ENCODE measurements around the gene GIMAP8.

GIMAP8 gene

GRCh38 chr7:150411606-150412005, 38.8 kb upstream of the GIMAP8 start:
- H3K27ac ChIP-seq, result 0 out of 2 replicates have a peak overlapping the region, but pooled peaks have one; percentile 4
- ChIA-PET CTCF (no interaction called here), POLR2A (ENCODE audit: low non-redundant PET) (no interaction called here)

DNA sequence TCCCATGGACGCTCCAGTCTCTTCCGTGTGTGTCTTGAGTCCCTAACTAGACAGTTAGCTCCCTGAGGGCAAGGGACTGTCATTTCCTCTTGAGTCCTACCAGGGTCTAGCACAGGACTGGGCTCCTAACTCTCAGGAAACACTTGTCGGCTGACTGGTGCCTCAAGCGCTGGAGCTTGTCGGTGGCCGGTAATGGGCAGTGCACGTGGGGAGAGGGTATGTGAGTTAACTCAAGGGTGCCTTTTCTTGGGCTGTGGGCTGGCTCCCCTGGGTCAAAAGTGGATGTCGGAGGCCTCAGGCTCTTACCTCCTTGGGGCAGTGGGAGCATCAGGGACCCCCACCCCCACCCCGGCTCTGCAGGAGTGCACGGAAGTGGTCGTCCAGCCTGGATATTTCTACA, 38.4 kb upstream of the GIMAP8 start:
- no peak for TF ChIP-seq CTCF (conservative IDR thresholded peaks at IDR 0.05; ENCODE audit: low read depth)
- no peak overlapping the region for H3K27ac ChIP-seq
- ChIA-PET POLR2A (ENCODE audit: low non-redundant PET) (no interaction called here), CTCF (no interaction called here)
- DNase-seq (ENCODE audit: low spot score), result no peak

More at GRCh38 chr7:150411606-150412005, 38.8 kb upstream of the GIMAP8 start:
- no peak for DNase-seq (ENCODE audit: low spot score)
- TF ChIP-seq CTCF (conservative IDR thresholded peaks at IDR 0.05; ENCODE audit: low read depth), result no peak

- no peak for TF ChIP-seq CTCF (conservative IDR thresholded peaks at IDR 0.05; ENCODE audit: low read depth)
- ChIA-PET POLR2A (ENCODE audit: low non-redundant PET) (no interaction called here), CTCF (no interaction called here)
- no peak overlapping the region for H3K27ac ChIP-seq
- DNase-seq (ENCODE audit: low spot score), result no peak
These were observed 37.6 kb upstream of the GIMAP8 start for GRCh38 chr7:150412518-150413488.

GRCh38 chr7:150413640-150414081, 36.8 kb upstream of the GIMAP8 start:
- no peak for TF ChIP-seq CTCF (conservative IDR thresholded peaks at IDR 0.05; ENCODE audit: low read depth)
- POLR2A ChIA-PET (ENCODE audit: low non-redundant PET), result no interaction called here
- no peak overlapping the region for H3K27ac ChIP-seq
- CTCF ChIA-PET, result no interaction called here
- DNase-seq (ENCODE audit: low spot score), result no peak

DNA sequence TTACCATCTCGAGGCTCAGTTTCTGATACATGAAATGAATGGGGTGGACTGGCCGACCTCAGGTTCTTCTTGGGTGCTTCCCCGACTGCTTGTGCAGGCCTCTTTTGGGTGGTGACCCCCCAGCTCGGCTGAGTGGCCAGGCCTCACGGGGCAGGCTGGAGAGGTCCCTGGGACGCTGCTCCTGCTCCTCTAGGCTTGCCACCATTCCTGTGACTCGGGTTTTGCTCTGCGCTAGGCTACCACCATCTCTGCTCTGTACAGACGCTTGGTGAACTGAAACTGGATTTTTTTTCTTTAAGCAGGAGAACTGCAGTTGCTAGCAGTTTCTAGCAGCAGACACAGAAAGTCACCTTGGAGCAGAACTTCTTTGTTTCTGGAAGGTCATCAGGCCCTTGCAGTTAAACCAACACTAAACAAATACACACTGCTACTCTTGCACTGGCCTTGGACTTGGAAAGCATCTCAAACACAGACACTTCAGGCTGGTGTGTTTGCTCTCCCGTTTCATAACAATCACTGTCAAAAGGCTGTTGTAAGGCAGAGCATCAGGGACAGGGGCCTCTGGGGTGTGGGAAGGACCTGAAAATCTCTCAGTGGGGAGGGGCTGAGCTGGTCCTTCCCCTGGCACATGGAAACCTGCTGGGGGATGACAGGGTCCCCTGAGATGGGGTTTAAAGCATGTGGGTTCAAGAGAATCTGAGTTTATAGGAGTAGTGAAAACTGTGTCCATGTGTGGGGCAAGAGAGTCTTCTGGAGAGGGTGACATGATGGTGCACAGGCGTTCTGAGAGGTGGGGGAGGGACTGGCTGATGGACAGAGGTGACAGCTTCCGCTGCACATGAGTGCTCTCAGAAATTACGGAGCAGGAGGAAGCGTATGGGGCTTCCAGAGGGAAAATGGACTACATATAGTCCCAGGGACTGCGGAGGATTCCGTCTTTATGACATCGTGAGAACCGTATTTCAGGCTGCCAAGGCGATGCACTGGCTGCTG, 35.0 kb upstream of the GIMAP8 start:
- no peak for DNase-seq (ENCODE audit: low spot score)
- TF ChIP-seq CTCF (conservative IDR thresholded peaks at IDR 0.05; ENCODE audit: low read depth), result no peak
- no peak overlapping the region for H3K27ac ChIP-seq
- POLR2A ChIA-PET (ENCODE audit: low non-redundant PET), result no interaction called here
- CTCF ChIA-PET, result interaction anchor here (0.6 kb wide), 1 partner anchor 317 kb away, joined by 3 read pairs; no protein-coding TSS in a partner anchor

GRCh38 chr7:150417239-150417638, 33.2 kb upstream of the GIMAP8 start:
- no peak overlapping the region for H3K27ac ChIP-seq
- no peak for TF ChIP-seq CTCF (conservative IDR thresholded peaks at IDR 0.05; ENCODE audit: low read depth)
- DNase-seq (ENCODE audit: low spot score), result no peak
- POLR2A ChIA-PET (ENCODE audit: low non-redundant PET), result no interaction called here
- CTCF ChIA-PET, result interaction anchor here (0.6 kb wide), 1 partner anchor 158 kb away, joined by 4 read pairs; no protein-coding TSS in a partner anchor
